GM19238 (cell line): ENCODE measurements around the gene NCK1.
"Not testable (repeated sequence)": the region's sequence is repeated elsewhere in the genome, so short reads cannot be mapped to it uniquely, and the experiment has no call there.

ENCODE experiments used
- DNase-seq: peaks from one replicate; pipeline ENCODE4 v3.0.0; 2011; ENCODE audit warnings: low spot score; ENCODE audit not compliant: insufficient read length

Gene NCK1

GRCh38 chr3:136946978-136947377 lies 85.0 kb downstream of the NCK1 start:
- no peak for DNase-seq

GRCh38 chr3:136947477-136947876 lies 85.5 kb downstream of the NCK1 start:
- no peak for DNase-seq

GRCh38 chr3:136949146-136949545 lies 87.1 kb downstream of the NCK1 start:
- no peak for DNase-seq

- DNase-seq, result no peak
Observed at GRCh38 chr3:136949708-136950107, 87.7 kb downstream of the NCK1 start.

GRCh38 chr3:136950623-136951022 lies 88.6 kb downstream of the NCK1 start:
- DNase-seq, result no peak

- no peak for DNase-seq
Observed at GRCh38 chr3:136952292-136952691, 90.3 kb downstream of the NCK1 start.

GRCh38 chr3:136954251-136954650 lies 92.2 kb downstream of the NCK1 start:
- DNase-seq, result no peak

- DNase-seq, result no peak
Observed at GRCh38 chr3:136954980-136955780, 93.2 kb downstream of the NCK1 start.

- no peak for DNase-seq
Observed at GRCh38 chr3:136955813-136956212, 93.8 kb downstream of the NCK1 start.

GRCh38 chr3:136956971-136957370 lies 95.0 kb downstream of the NCK1 start:
- no peak for DNase-seq

- DNase-seq, result no peak
Observed at GRCh38 chr3:136957751-136958288, 95.8 kb downstream of the NCK1 start, which contains the start of gene IL20RB. Gene IL20RB, plus strand, starts transcription at chr3:136957983. Its CDS starts 131 bp downstream, at chr3:136958114.

GRCh38 chr3:136958939-136959338 lies 96.9 kb downstream of the NCK1 start:
- DNase-seq, result no peak

GRCh38 chr3:136959599-136959998 lies 97.6 kb downstream of the NCK1 start:
- no peak for DNase-seq

GRCh38 chr3:136960838-136961836 lies 99.1 kb downstream of the NCK1 start:
- DNase-seq, result no peak

- DNase-seq, result no peak
Observed at GRCh38 chr3:136962927-136963326, 100.9 kb downstream of the NCK1 start.

GRCh38 chr3:136969539-136969938 lies 107.5 kb downstream of the NCK1 start:
- DNase-seq, result not testable (repeated sequence)

- no peak for DNase-seq
Observed at GRCh38 chr3:136973352-136973751, 111.3 kb downstream of the NCK1 start.

GRCh38 chr3:136974670-136975069 lies 112.7 kb downstream of the NCK1 start:
- no peak for DNase-seq

GRCh38 chr3:136979204-136979603 lies 117.2 kb downstream of the NCK1 start:
- no peak for DNase-seq

- no peak for DNase-seq
Observed at GRCh38 chr3:136979684-136980083, 117.7 kb downstream of the NCK1 start.

GRCh38 chr3:136982033-136982432 lies 120.0 kb downstream of the NCK1 start:
- no peak for DNase-seq
